ENCODE measurements around the gene PHKG2.

PHKG2 gene

GRCh38 chr16:30728899-30729672 lies 19.1 kb upstream of the PHKG2 start:
- DNase-seq = no peak

DNA sequence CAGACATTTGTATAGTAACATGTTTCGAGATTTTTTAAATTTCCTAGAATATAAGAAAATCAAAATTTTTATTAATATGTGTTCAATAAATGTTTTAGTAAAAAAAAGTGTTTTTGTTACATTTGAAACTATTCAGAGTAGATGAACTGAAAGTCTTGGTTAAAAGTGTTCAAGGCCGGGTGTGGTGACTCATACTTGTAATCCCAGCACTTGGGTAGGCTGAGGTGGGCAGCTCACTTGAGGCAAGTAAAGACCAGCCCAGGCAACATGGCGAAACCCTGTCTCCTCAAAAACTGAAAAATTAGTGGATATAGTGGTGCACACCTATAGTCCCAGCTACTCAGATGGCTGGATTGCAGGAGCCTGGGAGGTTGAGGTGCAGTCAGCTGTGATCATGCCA lies 16.8 kb upstream of the PHKG2 start:
- DNase-seq = no peak

DNA sequence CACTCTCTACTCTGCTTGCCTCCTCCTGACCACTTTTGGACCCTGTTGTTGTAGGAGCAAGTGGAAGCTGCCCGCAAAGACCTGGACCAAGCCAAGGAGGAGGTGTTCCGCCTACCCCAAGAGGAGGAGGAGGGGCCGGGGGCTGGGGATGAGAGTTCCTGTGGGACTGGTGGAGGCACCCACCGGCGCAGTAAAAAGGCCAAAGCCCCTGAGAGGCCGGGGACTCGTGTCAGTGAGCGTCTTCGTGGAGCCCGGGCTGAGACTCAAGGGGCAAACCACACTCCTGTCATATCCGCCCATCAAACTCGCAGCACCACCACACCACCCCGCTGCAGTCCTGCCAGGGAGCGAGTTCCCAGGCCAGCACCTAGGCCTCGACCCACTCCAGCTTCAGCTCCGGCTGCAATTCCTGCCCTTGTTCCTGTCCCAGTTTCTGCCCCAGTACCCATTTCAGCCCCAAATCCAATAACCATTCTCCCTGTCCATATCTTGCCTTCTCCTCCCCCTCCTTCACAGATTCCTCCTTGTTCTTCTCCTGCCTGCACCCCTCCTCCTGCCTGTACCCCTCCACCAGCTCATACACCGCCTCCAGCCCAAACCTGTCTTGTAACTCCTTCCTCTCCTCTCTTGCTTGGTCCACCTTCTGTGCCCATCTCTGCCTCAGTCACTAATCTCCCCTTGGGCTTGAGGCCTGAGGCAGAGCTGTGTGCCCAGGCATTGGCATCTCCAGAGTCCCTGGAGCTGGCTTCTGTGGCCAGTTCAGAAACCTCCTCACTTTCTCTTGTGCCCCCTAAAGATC lies 11.0 kb upstream of the PHKG2 start:
- no peak for DNase-seq

GRCh38 chr16:30737794-30738648 lies 10.2 kb upstream of the PHKG2 start:
- DNase-seq = no peak

- DNase-seq = no peak
These were observed 9.0 kb upstream of the PHKG2 start for GRCh38 chr16:30738984-30739951.

DNA sequence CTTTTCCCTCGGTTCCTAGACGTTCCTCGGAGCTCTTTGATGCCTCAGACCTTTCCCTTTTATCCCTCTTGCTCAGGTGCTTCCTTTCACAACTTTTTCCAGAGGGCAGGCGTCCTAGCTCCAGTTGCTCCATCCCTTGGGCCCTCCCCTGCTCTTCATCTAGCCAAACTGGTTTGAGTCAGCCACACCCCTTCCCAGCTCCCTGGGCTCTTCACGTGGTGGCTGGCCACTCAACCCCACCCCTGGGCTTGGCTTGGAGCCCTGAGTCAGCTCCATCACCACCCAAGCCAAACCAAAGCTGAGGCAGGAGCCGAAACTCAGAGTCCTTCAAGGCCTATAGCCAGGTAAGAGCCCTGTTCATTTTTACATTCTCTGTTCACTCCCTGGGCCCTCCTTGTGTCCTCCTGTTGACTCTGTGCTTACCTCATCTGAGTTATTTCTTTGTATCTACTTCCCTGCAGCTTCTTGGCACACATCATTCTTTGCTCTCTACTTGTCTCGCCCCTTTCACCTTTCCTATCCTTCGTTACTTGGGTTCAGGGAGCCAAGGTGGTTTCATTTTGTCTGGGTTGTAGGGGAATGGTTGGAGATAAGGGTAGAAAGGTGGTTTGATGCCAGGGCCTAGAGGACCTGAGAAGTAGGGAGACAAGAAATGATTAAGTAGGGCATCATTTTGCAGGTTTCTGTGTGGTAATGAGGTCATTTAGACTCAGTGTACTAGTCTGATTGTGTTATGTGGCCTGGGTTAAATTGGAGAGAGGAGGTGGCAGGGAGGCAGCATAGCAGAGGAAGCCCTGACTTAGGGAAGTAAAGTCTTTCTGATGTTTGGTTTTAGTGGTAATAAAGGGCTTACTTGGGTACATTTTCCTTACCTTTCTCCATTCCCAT lies 7.6 kb upstream of the PHKG2 start:
- no peak for DNase-seq

DNA sequence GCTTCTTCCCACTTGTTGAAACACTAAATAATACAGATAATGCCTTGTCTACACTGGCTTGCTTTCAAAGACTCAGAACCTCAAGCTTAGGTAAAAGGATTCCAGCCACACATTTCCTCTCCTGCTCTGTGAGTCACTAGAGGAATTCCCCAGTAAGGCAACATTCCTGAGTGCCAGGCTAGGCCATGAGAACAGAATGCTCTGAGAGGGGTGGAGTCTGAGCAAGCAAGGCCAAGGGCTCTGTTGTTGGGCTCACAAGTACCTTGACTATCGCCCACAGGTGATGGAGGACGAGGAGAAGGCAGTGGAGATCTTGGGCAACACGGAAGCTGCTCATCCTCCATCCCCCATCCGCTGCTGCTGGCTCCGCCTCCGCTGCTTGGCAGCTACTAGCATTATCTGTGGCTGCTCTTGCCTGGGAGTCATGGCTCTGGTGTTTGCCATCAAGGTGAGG lies 6.7 kb upstream of the PHKG2 start:
- DNase-seq = no peak

GRCh38 chr16:30743716-30744115 lies 4.5 kb upstream of the PHKG2 start:
- no peak for DNase-seq

- no peak for DNase-seq
These were observed 4.0 kb upstream of the PHKG2 start for GRCh38 chr16:30744183-30744582.

GRCh38 chr16:30745082-30745481 lies 3.1 kb upstream of the PHKG2 start:
- no peak for DNase-seq

GRCh38 chr16:30746638-30747175 lies 1.5 kb upstream of the PHKG2 start:
- DNase-seq = no peak

DNA sequence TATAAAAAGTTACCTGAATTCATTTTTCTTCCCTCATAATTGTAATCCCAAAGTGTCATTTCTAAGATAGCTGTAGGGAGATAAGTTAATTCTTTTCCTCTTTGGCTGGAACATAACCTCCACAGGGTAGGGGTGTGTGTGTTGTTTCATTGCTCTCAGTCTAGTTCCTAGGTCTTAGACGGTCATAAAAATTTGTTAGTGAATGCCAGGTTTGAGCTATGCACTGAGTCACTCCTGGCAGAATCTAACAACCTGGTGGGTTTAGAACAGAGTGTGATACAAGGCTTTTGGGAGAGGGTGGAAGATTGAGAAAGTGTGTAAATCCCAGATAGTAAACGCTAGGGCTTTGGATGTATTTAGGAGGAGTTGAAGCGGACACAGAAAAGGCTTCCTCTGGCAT lies 894 bp upstream of the PHKG2 start:
- no peak for DNase-seq

DNA sequence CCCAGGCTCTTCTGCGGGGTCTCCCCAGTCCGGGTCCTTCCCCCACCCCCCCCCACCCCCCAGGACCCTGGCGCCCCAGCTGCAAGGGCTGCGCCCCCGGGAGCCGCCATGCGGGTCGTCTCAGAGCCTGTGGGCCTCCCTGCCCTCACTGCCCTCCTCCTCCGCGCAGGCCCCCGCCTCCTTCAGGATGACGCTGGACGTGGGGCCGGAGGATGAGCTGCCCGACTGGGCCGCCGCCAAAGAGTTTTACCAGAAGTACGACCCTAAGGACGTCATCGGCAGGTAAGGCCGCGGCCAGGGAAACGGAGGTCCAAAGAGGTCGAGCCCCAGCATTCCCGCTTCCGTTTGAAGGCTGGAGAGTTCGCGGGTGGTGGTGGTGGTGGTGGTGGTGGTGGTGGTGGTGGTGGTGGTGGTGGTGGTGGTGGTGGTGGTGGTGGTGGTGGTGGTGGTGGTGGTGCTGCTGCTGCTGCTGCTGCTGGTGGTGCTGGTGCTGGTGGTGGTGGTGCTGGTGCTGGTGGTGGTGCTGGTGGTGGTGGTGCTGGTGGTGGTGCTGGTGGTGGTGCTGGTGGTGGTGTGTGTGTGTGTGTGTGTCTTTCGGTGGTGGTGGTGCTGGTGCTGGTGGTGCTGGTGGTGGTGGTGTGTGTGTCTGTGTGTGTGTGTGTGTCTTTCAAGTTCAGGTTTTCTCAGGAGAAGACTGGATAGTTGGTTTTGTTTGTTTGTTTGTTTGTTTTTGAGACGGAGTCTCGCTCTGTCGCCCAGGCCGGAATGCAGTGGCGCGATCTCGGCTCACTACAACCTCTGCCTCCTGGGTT lies 615 bp downstream of the PHKG2 start:
- no peak for DNase-seq

GRCh38 chr16:30750201-30750600 lies 2.0 kb downstream of the PHKG2 start:
- DNase-seq = no peak

DNA sequence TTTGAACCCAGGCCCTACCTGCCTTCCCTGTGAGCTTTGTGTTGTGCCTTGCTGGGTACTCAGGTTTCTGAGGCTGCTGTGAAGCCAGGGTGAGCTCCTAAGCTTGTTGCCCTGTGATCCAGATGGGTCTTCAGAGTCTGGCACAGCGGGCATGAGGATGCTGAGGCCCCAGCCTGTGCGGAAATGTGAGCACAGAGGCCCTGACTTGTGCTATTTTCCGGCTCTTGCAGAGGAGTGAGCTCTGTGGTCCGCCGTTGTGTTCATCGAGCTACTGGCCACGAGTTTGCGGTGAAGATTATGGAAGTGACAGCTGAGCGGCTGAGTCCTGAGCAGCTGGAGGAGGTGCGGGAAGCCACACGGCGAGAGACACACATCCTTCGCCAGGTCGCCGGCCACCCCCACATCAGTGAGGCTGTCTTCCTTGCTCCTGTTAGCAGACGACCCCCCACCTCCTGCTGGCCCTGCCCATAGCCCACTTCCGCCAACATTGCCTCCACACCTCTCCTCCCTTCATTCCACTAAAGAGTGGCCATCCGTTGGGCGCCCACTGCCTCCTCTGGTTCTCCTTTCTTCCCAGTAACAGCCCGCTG lies 2.7 kb downstream of the PHKG2 start:
- DNase-seq = no peak

- no peak for DNase-seq
These were observed 5.4 kb downstream of the PHKG2 start for GRCh38 chr16:30753596-30753995.

DNA sequence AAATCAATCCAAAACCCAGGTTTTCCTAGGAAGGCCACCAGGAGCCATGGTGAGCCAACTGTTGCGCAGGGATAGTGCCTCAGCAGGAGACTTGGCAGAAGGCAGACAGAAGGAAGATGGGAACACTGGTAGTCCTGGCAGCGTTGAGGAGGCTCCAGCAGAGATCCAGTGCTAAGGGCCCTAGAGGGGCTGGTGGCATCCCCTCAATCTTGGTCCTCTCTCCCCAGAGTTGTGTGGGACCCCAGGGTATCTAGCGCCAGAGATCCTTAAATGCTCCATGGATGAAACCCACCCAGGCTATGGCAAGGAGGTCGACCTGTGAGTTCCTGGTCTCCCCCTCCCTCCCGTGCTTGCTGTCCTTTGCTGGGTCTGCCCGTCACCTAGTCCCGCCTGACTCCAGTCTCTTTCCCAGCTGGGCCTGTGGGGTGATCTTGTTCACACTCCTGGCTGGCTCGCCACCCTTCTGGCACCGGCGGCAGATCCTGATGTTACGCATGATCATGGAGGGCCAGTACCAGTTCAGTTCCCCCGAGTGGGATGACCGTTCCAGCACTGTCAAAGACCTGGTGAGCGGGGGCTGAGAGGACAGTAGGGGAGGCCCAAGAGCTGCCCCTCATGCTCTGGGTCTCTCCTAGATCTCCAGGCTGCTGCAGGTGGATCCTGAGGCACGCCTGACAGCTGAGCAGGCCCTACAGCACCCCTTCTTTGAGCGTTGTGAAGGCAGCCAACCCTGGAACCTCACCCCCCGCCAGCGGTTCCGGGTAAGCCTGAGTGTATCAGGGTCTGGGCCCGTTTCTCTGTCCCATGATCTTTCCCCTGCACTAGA lies 7.9 kb downstream of the PHKG2 start:
- DNase-seq = no peak

DNA sequence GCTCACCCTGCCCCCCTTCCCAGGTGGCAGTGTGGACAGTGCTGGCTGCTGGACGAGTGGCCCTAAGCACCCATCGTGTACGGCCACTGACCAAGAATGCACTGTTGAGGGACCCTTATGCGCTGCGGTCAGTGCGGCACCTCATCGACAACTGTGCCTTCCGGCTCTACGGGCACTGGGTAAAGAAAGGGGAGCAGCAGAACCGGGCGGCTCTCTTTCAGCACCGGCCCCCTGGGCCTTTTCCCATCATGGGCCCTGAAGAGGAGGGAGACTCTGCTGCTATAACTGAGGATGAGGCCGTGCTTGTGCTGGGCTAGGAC lies 8.5 kb downstream of the PHKG2 start:
- no peak for DNase-seq

- no peak for DNase-seq
These were observed 9.1 kb downstream of the PHKG2 start for GRCh38 chr16:30757316-30757715.
